Measurements from ENCODE around the gene PNPLA3.

The PNPLA3 gene

DNA sequence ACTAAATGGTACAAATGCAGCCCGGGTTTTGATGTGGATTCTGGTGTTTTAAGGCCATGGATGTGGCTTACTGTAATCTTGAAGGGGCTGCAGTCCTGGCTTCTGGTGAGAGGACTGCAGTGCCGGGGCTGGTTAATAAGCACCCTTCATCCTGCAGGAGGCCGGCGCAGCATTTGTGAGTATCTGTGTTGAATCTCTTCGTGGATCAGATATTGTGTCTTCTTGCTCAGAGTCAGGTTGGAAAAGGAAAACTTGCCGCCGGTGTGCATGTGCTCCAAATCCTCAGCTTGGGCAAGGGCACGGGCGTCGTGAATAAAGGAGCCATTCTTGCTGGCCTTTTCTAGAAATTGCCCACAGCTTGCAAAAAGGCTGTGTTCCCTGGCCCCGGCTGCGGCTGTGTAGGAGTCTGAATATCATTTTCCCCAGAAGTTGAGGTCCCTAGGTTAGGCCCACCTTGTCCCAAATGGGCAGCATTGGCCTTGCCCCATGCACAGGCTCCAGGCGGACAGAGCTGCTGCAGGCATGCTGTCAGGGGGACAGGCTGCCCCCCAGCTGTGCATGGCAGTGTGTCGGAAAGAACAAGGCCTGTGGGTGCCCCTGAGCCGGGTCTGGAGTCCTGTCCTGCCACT is 71.6 kb downstream of the PNPLA3 start:
- DNase-seq (ENCODE audit: extremely low read depth, low read depth): no peak
- TF ChIP-seq, protein P1, sequence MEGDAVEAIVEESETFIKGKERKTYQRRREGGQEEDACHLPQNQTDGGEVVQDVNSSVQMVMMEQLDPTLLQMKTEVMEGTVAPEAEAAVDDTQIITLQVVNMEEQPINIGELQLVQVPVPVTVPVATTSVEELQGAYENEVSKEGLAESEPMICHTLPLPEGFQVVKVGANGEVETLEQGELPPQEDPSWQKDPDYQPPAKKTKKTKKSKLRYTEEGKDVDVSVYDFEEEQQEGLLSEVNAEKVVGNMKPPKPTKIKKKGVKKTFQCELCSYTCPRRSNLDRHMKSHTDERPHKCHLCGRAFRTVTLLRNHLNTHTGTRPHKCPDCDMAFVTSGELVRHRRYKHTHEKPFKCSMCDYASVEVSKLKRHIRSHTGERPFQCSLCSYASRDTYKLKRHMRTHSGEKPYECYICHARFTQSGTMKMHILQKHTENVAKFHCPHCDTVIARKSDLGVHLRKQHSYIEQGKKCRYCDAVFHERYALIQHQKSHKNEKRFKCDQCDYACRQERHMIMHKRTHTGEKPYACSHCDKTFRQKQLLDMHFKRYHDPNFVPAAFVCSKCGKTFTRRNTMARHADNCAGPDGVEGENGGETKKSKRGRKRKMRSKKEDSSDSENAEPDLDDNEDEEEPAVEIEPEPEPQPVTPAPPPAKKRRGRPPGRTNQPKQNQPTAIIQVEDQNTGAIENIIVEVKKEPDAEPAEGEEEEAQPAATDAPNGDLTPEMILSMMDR (IDR thresholded peaks at IDR 0.05; ENCODE audit: low read depth, low read length): no peak

GRCh38 chr22:43995798-43996169 is 72.2 kb downstream of the PNPLA3 start:
- no peak for DNase-seq (ENCODE audit: extremely low read depth, low read depth)
- TF ChIP-seq, protein P1 (IDR thresholded peaks at IDR 0.05; ENCODE audit: low read depth, low read length): no peak

DNA sequence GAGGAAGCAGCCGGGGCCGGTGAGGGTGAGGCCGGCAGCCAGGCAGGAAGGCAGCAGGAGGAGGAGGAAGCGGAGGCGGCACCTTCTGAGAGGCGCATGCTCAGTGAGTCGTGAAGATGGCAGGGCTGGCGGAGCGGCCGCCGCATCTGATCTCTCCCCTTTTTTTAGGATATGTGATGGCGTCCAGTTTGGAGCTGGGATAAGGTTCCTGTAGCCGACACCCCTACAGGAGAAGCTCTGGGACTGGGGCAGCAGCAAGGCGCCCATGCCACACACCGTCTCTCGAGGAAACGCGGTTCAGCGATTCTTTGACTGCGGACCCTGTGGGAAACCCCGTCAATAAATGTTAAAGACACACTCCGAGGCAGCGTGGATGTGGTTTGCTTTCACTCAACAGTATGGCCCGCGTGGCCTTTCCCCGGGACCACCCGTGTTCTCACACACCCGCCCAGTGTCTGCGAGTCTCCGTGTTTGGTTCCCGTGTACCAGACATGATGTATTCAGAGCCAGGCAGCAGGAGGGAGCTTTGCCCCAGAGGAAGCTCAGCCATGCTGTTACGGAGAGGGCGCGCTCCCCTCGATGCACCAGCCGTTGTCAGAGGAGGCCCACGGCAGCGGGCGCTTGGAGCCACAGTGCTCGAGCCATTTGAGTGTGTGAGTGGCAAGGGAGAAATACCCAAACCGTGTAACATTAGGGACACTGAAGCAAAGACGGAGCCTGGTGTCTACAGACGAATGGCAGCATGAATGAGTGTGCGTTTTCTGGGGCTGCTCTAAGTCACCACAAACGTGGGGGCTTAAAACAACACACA is 72.8 kb downstream of the PNPLA3 start:
- DNase-seq (ENCODE audit: extremely low read depth, low read depth): no peak
- TF ChIP-seq, protein P1 (IDR thresholded peaks at IDR 0.05; ENCODE audit: low read depth, low read length): no peak

DNA sequence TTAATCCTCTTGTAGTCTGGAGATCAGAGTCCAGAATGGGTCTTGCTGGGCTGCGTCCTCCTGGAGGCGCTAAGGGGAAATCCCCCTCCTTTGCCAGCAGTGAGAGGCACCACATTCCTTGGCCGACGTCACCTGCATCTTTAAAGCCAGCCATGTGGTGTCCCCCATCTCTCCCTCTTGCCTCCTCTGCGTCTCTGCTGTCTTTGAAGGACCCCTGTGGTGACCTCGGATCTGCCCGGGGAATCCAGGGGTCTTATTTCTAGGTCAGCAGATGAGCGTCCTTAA is 73.3 kb downstream of the PNPLA3 start:
- TF ChIP-seq, protein P1 (IDR thresholded peaks at IDR 0.05; ENCODE audit: low read depth, low read length): no peak
- no peak for DNase-seq (ENCODE audit: extremely low read depth, low read depth)
